SW480 (cell line): ENCODE measurements around the gene MEGF10.

Experiments
- DNase-seq: peaks from one replicate; pipeline ENCODE4 v3.0.0-alpha.2; 2016; ENCODE audit warnings: low spot score

The MEGF10 gene

DNA sequence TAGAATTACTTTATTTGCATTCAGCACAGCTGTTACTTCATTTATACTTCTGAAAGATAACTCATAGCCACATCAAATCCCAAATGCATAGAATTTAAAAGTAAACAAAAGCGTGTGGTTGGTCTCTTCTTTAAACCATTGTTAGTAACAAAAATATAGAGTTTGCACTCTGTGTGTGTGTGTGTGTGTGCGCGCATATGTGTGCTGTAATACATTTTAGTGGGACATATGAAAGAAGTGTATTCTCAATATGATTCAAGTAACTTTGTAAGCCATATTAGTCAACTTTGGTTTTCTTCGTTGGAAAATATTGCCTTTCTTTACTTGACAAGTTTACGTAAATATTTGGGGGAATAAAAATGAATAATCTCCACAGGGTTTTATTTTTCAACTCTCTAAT lies 120.8 kb downstream of the MEGF10 start:
- no peak for DNase-seq

GRCh38 chr5:127412698-127413097 lies 122.1 kb downstream of the MEGF10 start:
- DNase-seq, result no peak

DNA sequence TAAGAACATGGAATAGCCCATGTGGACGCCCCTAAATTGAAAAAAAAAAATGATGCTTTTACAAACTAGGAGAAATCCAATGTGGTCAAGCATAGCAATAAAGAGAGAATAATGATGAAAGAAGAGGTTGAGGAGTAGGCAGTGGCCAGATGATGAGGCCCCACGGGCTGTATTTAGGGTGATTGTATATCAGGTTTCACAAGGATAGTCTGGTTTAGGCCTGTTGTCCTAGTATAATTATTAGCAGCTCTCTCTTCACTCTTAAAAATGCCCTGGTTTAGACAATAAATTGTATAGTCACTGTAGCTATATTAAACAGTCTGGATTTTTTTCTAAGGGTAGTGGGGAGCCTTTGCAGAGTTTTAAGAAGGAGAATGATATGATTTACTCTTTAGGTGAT lies 124.4 kb downstream of the MEGF10 start:
- no peak for DNase-seq

- no peak for DNase-seq
Observed at GRCh38 chr5:127416906-127417305, 126.3 kb downstream of the MEGF10 start.

DNA sequence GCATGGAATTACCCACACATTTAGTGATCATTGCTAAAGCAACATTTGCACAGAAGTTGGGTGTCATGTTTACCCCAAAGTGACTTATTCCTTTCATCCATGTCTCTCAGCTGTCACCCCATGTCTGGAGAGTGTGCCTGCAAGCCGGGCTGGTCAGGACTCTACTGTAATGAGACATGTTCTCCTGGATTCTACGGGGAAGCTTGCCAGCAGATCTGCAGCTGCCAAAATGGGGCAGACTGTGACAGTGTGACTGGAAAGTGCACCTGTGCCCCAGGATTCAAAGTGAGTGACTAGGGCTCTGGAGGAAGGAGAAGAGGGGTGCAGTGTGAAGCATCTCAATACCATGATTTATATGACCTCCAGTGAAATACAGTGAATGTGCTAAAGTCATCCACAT lies 126.9 kb downstream of the MEGF10 start:
- DNase-seq, result no peak

DNA sequence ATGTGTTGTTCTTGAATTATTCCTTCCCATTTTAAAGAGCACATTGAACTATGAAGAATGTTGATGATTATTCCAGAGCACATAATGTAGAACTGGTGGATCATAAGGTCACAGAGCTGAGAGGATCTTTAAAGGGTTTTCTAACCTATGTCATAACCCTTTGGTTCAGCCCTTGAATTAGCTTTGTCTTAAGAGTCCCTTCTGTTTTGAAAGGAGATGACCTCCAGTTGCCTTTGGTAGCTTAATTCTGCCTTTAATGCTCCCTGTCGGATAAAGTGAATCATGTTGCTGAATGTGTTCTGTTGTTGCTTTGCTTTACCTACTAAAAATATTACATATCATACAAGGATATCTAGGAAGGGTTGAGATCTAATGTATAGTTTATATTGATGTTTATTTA lies 127.8 kb downstream of the MEGF10 start:
- no peak for DNase-seq

GRCh38 chr5:127418974-127419682 lies 128.5 kb downstream of the MEGF10 start:
- no peak for DNase-seq

DNA sequence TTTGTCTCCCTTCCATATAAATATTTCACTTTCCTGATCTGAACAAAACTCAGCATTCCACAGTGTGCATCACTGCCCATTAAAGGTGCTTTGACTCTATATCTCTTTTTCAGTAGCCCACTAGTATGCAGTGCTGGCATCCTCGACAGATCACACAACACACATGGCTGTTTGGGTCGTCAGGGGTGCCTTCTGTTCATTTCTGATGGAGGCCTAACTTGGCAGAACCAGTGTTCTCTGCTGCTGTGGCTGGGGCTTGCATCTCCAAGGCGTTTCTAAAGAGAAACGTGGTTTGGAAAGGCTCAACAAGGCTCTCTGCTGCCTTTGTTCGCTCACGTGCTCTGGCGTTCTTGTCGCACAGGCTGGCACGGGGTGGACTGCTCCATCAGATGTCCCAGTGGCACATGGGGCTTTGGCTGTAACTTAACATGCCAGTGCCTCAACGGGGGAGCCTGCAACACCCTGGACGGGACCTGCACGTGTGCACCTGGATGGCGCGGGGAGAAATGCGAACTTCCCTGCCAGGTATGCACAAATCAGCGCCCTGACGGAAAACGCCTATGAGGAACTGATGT lies 129.2 kb downstream of the MEGF10 start:
- no peak for DNase-seq

- DNase-seq, result no peak
Observed at GRCh38 chr5:127420758-127421157, 130.2 kb downstream of the MEGF10 start.

DNA sequence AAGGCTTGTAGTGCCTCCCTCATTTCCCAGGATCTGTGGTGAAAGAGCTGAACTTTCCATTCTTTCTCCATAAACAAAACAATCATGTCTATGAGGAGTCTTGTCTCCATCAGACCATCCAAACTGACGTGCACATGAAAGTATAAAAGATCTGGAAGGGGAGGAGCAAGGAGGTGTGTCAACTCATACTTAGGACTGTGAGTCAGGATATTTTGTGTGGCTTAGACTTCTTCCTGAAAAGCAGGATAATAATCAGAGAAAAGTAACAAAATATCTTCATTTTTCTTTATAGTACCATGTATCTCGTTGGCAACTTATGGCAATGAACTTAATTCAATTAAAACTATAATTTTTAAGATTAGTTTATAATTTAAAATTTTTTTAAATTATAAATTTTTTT lies 130.9 kb downstream of the MEGF10 start:
- DNase-seq, result no peak

GRCh38 chr5:127423173-127423798 lies 132.7 kb downstream of the MEGF10 start:
- DNase-seq, result no peak

DNA sequence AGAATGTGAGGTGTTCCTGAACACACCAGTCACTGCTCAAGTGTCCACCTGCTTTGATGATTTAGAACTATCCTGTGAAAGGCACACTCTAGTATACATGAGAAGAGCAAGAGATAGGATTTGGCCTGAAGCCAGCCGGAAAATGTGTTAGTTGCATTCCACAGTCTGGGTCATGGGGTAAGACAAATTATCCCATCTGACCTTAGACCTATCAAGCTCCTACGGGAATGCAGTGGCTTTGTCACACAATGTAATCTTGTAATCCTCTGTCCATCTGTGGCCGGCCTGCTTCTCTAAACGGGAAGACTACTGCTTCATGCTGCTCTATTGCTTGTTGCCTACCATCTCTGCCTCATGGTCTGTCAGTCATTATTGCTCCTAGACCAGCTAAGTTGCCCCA lies 134.4 kb downstream of the MEGF10 start:
- DNase-seq, result no peak

GRCh38 chr5:127425868-127426267 lies 135.3 kb downstream of the MEGF10 start:
- no peak for DNase-seq

GRCh38 chr5:127426661-127427060 lies 136.1 kb downstream of the MEGF10 start:
- DNase-seq, result no peak

DNA sequence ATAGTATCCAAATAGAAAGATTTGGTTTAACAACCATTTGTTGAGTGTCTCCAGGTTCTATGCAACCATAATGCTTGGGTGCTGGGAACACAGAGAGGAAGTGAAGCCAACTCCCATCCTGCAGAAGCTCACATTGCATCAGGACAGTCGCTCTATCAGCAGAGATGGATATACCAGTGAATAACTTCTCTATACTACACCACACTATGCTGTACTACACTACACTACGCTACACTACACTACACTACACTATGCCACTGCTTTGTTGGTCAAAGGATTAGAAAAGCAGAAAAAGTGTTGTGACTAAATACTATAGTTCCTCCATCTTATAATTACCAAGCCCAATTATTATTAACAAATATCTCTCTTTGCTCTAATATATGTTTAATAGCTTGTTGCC lies 137.7 kb downstream of the MEGF10 start:
- no peak for DNase-seq

DNA sequence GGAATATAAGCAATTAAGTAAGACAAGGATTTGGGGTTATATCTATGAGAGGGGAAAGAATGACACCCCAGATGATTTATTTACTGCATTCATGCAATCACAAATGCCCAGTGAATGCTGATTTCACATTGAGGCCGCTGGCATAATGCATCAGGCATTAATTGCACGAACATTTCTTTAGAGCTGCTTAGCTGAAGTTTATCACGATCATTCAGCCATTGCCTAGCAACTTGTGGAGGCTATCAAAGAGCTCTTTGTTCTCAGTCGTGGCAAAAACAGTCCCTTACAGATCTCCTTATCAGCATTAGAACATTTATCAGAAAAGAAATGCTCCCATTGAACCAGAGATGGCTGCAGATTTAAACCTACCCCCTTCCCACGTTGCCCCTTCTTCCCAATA lies 138.2 kb downstream of the MEGF10 start:
- DNase-seq, result peak; percentile 55

GRCh38 chr5:127429928-127430327 lies 139.3 kb downstream of the MEGF10 start:
- DNase-seq, result no peak

DNA sequence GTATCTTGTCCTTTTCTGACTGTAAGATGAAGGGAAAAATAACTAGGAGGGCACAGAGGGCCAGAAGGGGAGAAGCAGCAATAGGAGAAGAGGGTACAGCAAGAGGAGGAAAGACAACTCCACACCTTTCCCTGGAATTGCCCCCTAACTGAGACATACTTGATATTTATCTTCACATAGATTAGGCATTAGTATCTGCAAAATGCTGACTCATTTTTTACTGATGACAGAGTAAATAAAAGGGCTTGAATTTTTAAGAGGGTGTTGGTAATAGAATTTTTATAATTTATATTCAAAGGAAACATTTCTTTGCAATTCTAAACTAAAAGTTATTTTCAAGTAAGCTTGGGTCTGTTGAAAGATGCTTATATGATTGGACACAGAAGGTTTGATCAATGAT lies 140.0 kb downstream of the MEGF10 start:
- no peak for DNase-seq

DNA sequence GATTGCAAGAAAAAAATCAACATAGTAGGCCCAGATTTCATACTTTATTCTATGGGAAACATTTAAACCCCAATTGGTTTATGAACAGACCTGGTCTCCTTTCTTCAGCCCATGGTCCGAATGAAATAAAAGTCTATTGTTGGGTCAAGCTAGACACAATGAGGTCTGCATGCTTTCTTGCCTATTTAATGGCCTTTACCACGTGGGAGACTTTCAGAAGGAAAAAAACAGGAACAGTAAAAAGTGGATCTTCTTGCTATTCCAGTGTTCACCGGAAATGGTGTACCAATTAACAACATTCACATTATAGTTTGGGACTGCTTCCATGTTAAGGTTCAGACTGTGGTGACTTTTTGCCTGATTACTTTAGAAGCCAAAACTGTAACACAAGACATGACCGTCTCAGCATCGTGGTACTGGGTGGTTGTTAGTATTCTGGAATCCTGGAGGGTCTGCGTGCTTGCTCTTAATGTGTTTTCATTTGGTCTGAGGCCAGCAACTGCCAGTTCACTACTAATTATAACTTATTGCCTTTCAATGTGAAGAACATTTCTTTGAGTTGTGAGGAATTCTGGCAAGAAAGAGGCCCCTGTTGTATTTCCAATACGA lies 141.5 kb downstream of the MEGF10 start:
- no peak for DNase-seq

DNA sequence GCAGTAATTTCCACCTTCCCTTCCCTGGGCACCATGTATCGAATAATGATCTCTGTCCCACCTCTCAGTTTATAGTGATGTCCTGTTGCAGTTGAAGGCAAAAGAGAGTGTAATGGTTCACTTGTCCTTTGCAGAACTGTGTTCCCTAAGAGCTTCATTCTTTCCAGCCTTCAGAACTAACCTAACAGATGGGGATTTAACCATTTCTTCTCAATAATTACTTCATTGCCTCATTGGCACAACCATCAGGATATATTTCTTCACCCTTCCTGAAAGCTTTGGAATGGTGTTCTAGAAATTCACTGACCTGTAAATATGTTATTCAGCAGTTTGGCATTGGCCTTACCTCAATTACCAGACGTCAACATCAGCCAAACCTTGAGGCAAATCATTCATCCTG lies 142.9 kb downstream of the MEGF10 start:
- DNase-seq, result no peak

DNA sequence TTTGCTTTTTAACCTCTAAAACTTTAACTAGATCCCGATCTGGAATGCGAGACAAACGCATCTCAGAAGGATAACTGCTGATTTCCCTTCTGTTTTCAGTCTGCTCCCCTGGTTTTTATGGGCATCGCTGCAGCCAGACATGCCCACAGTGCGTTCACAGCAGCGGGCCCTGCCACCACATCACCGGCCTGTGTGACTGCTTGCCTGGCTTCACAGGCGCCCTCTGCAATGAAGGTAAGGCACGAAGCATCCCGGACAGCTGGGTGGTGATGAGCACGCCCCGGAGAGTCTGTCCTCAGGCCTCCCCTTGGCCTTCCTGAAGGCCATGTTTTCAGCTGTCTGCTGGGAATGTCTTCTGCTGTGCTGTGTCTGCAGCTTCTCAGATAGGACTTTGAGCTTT lies 144.0 kb downstream of the MEGF10 start:
- DNase-seq, result no peak

- DNase-seq, result no peak
Observed at GRCh38 chr5:127435821-127436220, 145.2 kb downstream of the MEGF10 start.

DNA sequence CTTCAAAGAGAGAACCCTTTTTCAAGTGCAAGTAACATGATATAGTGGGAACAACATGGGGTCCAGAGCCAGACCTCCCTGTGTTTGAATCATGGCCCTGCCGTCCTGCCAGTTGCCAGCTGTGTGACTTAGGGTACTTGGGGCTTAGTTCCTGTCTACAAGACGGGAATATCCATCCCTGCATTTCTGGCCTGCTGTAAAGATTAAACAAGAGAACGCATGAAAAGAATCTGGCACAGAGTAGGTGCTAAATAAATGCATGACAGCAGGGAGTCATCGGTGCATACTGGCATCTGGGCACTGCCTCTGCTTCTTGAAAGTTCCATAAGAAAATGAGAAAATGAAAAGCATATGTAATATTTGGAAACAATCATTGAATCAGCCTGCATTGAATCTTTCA lies 149.0 kb downstream of the MEGF10 start:
- DNase-seq, result no peak
